Loucy (cell line): ENCODE data around the gene ELMO1.

Source experiments
- H2AFZ ChIP-seq: fragments of 200-600 bp; sonication (generic); 2 replicates; pipeline ENCODE4 v1.6.0; 2016; ENCODE audit warnings: antibody characterized with exemption, mild to moderate bottlenecking, low read length, moderate library complexity
- H3F3A ChIP-seq: fragments of 200-600 bp; 2 replicates; pipeline ENCODE4 v1.6.0; 2016; ENCODE audit warnings: antibody characterized with exemption, low read depth, mild to moderate bottlenecking
- H3K27me3 ChIP-seq: fragments of 200-600 bp; sonication (generic); 2 replicates; pipeline ENCODE4 v1.6.1; 2014; ENCODE audit warnings: low read length, mild to moderate bottlenecking; ENCODE audit not compliant: insufficient read depth, poor library complexity, severe bottlenecking
- H3K36me3 ChIP-seq: fragments of 200-600 bp; sonication (generic); 2 replicates; pipeline ENCODE4 v1.6.1; 2016; ENCODE audit warnings: low read length; ENCODE audit not compliant: insufficient read depth
- H3K4me1 ChIP-seq: fragments of 200-600 bp; sonication (generic); 2 replicates; pipeline ENCODE4 v1.5.1; 2014; ENCODE audit warnings: low read length, mild to moderate bottlenecking; ENCODE audit not compliant: insufficient read depth, poor library complexity, severe bottlenecking
- H3K4me2 ChIP-seq: fragments of 200-600 bp; sonication (generic); 2 replicates; pipeline ENCODE4 v1.6.0; 2014; ENCODE audit warnings: antibody characterized with exemption, low read length, low read depth, mild to moderate bottlenecking; ENCODE audit not compliant: poor library complexity, severe bottlenecking
- H3K4me3 ChIP-seq: fragments of 200-600 bp; sonication (generic); 2 replicates; pipeline ENCODE4 v1.5.1; 2014; ENCODE audit warnings: low read length, mild to moderate bottlenecking, mixed read lengths; ENCODE audit not compliant: poor library complexity, severe bottlenecking
- H3K79me2 ChIP-seq: fragments of 200-600 bp; sonication (generic); 2 replicates; pipeline ENCODE4 v1.6.1; 2014; ENCODE audit warnings: low read length; ENCODE audit not compliant: insufficient read depth
- H3K9ac ChIP-seq: fragments of 200-600 bp; sonication (generic); 2 replicates; pipeline ENCODE4 v1.6.0; 2014; ENCODE audit warnings: mild to moderate bottlenecking, low read depth, low read length, moderate library complexity; ENCODE audit not compliant: poor library complexity, severe bottlenecking
- H3K9me2 ChIP-seq: fragments of 200-600 bp; sonication (generic); replicated peaks from 2 replicates; pipeline ENCODE4 v1.6.1; 2016; ENCODE audit warnings: low read depth, low read length, mixed read lengths
- H3K9me3 ChIP-seq: fragments of 200-600 bp; sonication (generic); 2 replicates; pipeline ENCODE4 v1.6.1; 2014; ENCODE audit warnings: mild to moderate bottlenecking, antibody characterized with exemption, low read length, low read depth; ENCODE audit not compliant: insufficient read depth
- H4K20me1 ChIP-seq: fragments of 200-600 bp; sonication (generic); 2 replicates; pipeline ENCODE4 v1.6.0; 2014; ENCODE audit warnings: antibody characterized with exemption, low read length, mild to moderate bottlenecking; ENCODE audit not compliant: insufficient read depth, poor library complexity, severe bottlenecking
- EZH2phosphoT487 ChIP-seq: fragments of 200-600 bp; IDR thresholded peaks from 2 replicates; pipeline ENCODE4 v1.6.1; 2018; ENCODE audit warnings: antibody characterized with exemption, mild to moderate bottlenecking, moderate library complexity, borderline replicate concordance
- TF ChIP-seq, protein P1 (sequence below): fragments of 200-600 bp; sonication (generic); conservative IDR thresholded peaks from 2 replicates; pipeline ENCODE4 v1.5.1; 2014; ENCODE audit warnings: mild to moderate bottlenecking, antibody characterized with exemption, low read length

The ELMO1 gene

GRCh38 chr7:36900988-36901710 lies 547.5 kb downstream of the ELMO1 start:
- Histone ChIP-seq H3K9ac (no peak overlapping the region), H2AFZ (no peak overlapping the region), H3F3A (no peaks in the 10 kb centered on the region), H3K4me2 (no peak overlapping the region), H3K79me2 (no peaks in the 10 kb centered on the region), H3K9me2 (no peaks in the 10 kb centered on the region), H3K27me3 (no peaks in the 10 kb centered on the region), H3K36me3 (peaks cover 21% of the 10 kb centered on the region), H3K9me3 (no peaks in the 10 kb centered on the region), H3K4me3 (no peak overlapping the region), H3K4me1 (peaks cover 3% of the 10 kb centered on the region), H4K20me1 (no peaks in the 10 kb centered on the region)
- no peak for TF ChIP-seq EZH2phosphoT487
- TF ChIP-seq, protein P1, sequence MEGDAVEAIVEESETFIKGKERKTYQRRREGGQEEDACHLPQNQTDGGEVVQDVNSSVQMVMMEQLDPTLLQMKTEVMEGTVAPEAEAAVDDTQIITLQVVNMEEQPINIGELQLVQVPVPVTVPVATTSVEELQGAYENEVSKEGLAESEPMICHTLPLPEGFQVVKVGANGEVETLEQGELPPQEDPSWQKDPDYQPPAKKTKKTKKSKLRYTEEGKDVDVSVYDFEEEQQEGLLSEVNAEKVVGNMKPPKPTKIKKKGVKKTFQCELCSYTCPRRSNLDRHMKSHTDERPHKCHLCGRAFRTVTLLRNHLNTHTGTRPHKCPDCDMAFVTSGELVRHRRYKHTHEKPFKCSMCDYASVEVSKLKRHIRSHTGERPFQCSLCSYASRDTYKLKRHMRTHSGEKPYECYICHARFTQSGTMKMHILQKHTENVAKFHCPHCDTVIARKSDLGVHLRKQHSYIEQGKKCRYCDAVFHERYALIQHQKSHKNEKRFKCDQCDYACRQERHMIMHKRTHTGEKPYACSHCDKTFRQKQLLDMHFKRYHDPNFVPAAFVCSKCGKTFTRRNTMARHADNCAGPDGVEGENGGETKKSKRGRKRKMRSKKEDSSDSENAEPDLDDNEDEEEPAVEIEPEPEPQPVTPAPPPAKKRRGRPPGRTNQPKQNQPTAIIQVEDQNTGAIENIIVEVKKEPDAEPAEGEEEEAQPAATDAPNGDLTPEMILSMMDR: no peak

DNA sequence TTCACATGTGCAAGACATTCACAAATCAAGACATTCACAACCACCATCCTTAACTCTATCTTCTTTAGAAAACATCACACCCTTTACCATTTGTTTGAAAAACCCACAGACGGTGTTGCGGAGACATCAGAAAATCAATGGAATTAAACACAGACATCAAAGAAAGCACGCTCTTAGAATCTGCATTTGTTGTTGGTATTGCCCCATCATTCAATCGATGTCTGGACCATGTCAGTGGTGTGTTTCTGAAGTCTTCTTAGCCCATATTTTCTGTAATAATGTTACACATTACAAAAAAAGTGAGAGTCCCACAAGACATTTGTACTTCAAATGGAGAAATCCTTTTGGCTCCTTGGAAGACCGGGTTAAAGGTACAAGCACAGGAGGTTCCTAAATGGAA lies 550.5 kb downstream of the ELMO1 start:
- Histone ChIP-seq H3K4me1 (no peaks in the 10 kb centered on the region), H3K27me3 (no peaks in the 10 kb centered on the region), H2AFZ (no peak overlapping the region), H3K9me2 (no peaks in the 10 kb centered on the region), H3K9ac (no peak overlapping the region), H3K36me3 (peaks cover 34% of the 10 kb centered on the region), H3K4me2 (no peak overlapping the region), H3K79me2 (no peaks in the 10 kb centered on the region), H3F3A (no peaks in the 10 kb centered on the region), H3K4me3 (no peak overlapping the region), H4K20me1 (no peaks in the 10 kb centered on the region), H3K9me3 (no peaks in the 10 kb centered on the region)
- TF ChIP-seq, protein P1: no peak
- no peak for TF ChIP-seq EZH2phosphoT487

- no peaks in the 10 kb centered on the region for H3K4me1 ChIP-seq
- no peaks in the 10 kb centered on the region for H3K27me3 ChIP-seq
- H3K79me2 ChIP-seq: no peaks in the 10 kb centered on the region
- no peak overlapping the region for H3K4me3 ChIP-seq
- no peaks in the 10 kb centered on the region for H3K9me3 ChIP-seq
- H3K9me2 ChIP-seq: no peaks in the 10 kb centered on the region
- H3F3A ChIP-seq: no peaks in the 10 kb centered on the region
- H3K36me3 ChIP-seq: peaks cover 45% of the 10 kb centered on the region
- no peak overlapping the region for H3K4me2 ChIP-seq
- H2AFZ ChIP-seq: no peak overlapping the region
- H3K9ac ChIP-seq: no peak overlapping the region
- H4K20me1 ChIP-seq: no peaks in the 10 kb centered on the region
- TF ChIP-seq EZH2phosphoT487: no peak
- TF ChIP-seq, protein P1: no peak
Observed at GRCh38 chr7:36896956-36897590, 551.6 kb downstream of the ELMO1 start.
